HEK293 (cell line): Measurements from ENCODE around the gene AP5Z1.

Experiments used
- CTCF ChIA-PET: fragments of 350-600 bp; formaldehyde crosslinking; extraction: SDS; loops from one replicate; lab custom pipeline; 2021; ENCODE audit warnings: antibody characterized with exemption; lab: Yijun Ruan, JAX
- POLR2A ChIA-PET: fragments of 300-600 bp; formaldehyde crosslinking; extraction: SDS; loops from one replicate; lab custom pipeline; 2020; ENCODE audit warnings: antibody characterized with exemption, inconsistent platforms; lab: Yijun Ruan, JAX
- H3K27ac ChIP-seq: fragments of 200-500 bp; sonication (Bioruptor generic); 2 replicates; pipeline ENCODE4 v1.5.1; 2014; ENCODE audit warnings: low read depth, low read length, control low read depth, inconsistent platforms; ENCODE audit errors: extremely low read depth
- H3K36me3 ChIP-seq, 2 experiments: fragments of 200-500 bp in 1 of 2; sonication (Bioruptor generic) in 1 of 2; 1 replicate in 1 of 2; 2 replicates in 1 of 2; pipeline ENCODE4 v1.5.1; 2014 to 2017; ENCODE audit warnings: inconsistent platforms in 2 of 2, low read length in 2 of 2; ENCODE audit not compliant: control insufficient read depth in 2 of 2, insufficient read depth in 1 of 2
- H3K4me1 ChIP-seq: fragments of 200-500 bp; sonication (Bioruptor generic); 2 replicates; pipeline ENCODE4 v1.5.1; 2014; ENCODE audit warnings: mild to moderate bottlenecking, low read length, inconsistent platforms; ENCODE audit not compliant: control insufficient read depth, insufficient read depth
- H3K4me3 ChIP-seq: 2 replicates; pipeline ENCODE4 v1.5.1; 2011; ENCODE audit warnings: low read depth, mild to moderate bottlenecking, control low read depth, low read length, moderate library complexity
- H3K9me3 ChIP-seq: fragments of 200-500 bp; sonication (Bioruptor generic); 2 replicates; pipeline ENCODE4 v1.5.1; 2014; ENCODE audit warnings: low read depth, low read length, inconsistent platforms; ENCODE audit not compliant: control insufficient read depth, insufficient read depth
- HOXA7 ChIP-seq: sonication (generic); formaldehyde crosslinking; IDR thresholded peaks from 2 replicates; pipeline ENCODE4 v1.8.1; 2022; ENCODE audit warnings: missing genetic modification reagents, borderline replicate concordance
- PRDM6 ChIP-seq: fragments of 450-650 bp; formaldehyde crosslinking; IDR thresholded peaks from 2 replicates; pipeline ENCODE4 v1.5.1; 2017; ENCODE audit warnings: missing biosample characterization, missing genetic modification characterization
- SETDB1 ChIP-seq: IDR thresholded peaks from one replicate; pipeline ENCODE4 v1.6.1; 2017; ENCODE audit warnings: mild to moderate bottlenecking, low read length, moderate library complexity, mixed read lengths; ENCODE audit not compliant: insufficient read length
- TCF7L2 ChIP-seq: IDR thresholded peaks from 2 replicates; pipeline ENCODE4 v1.6.1; 2011; ENCODE audit warnings: low read depth, mild to moderate bottlenecking, inconsistent platforms, low read length, moderate library complexity, borderline replicate concordance
- YY1 ChIP-seq: fragments of 450-650 bp; formaldehyde crosslinking; IDR thresholded peaks from 2 replicates; pipeline ENCODE4 v1.5.1; 2018; ENCODE audit warnings: missing biosample characterization, missing genetic modification characterization
- ZBTB48 ChIP-seq: fragments of 450-650 bp; formaldehyde crosslinking; IDR thresholded peaks from 2 replicates; pipeline ENCODE4 v1.5.1; 2016; ENCODE audit warnings: missing biosample characterization, missing genetic modification characterization
- ZNF146 ChIP-seq: fragments of 450-650 bp; formaldehyde crosslinking; IDR thresholded peaks from 2 replicates; pipeline ENCODE4 v1.5.1; 2016; ENCODE audit warnings: missing biosample characterization, missing genetic modification characterization
- ZNF174 ChIP-seq: fragments of 450-650 bp; formaldehyde crosslinking; IDR thresholded peaks from 2 replicates; pipeline ENCODE4 v1.5.0; 2017; ENCODE audit warnings: missing biosample characterization, mild to moderate bottlenecking, missing genetic modification characterization
- ZNF24 ChIP-seq: fragments of 450-650 bp; formaldehyde crosslinking; IDR thresholded peaks from 2 replicates; pipeline ENCODE4 v1.5.1; 2016; ENCODE audit warnings: missing biosample characterization, missing genetic modification characterization
- ZNF292 ChIP-seq: fragments of 450-650 bp; formaldehyde crosslinking; IDR thresholded peaks from 2 replicates; pipeline ENCODE4 v1.5.1; 2016; ENCODE audit warnings: low read depth, missing biosample characterization, missing genetic modification characterization, borderline replicate concordance
- ZNF335 ChIP-seq: fragments of 450-650 bp; formaldehyde crosslinking; conservative IDR thresholded peaks from 2 replicates; pipeline ENCODE4 v1.5.1; 2016; ENCODE audit warnings: missing biosample characterization, missing genetic modification characterization
- ZNF350 ChIP-seq: fragments of 450-650 bp; formaldehyde crosslinking; IDR thresholded peaks from 2 replicates; pipeline ENCODE4 v1.5.0; 2017; ENCODE audit warnings: missing biosample characterization, mild to moderate bottlenecking, missing genetic modification characterization
- ZNF354C ChIP-seq: fragments of 450-650 bp; formaldehyde crosslinking; IDR thresholded peaks from 2 replicates; pipeline ENCODE4 v1.5.1; 2016; ENCODE audit warnings: missing biosample characterization, missing genetic modification characterization, low read depth, borderline replicate concordance
- ZNF366 ChIP-seq: fragments of 450-650 bp; formaldehyde crosslinking; conservative IDR thresholded peaks from 2 replicates; pipeline ENCODE4 v1.5.1; 2016; ENCODE audit warnings: missing biosample characterization, missing genetic modification characterization
- ZNF391 ChIP-seq: fragments of 450-650 bp; formaldehyde crosslinking; IDR thresholded peaks from 2 replicates; pipeline ENCODE4 v1.5.1; 2016; ENCODE audit warnings: low read depth, missing biosample characterization, missing genetic modification characterization, borderline replicate concordance
- ZNF394 ChIP-seq: fragments of 450-650 bp; formaldehyde crosslinking; IDR thresholded peaks from 2 replicates; pipeline ENCODE4 v1.5.1; 2016; ENCODE audit warnings: missing biosample characterization, missing genetic modification characterization, mild to moderate bottlenecking, moderate library complexity, borderline replicate concordance
- ZNF423 ChIP-seq: fragments of 450-650 bp; formaldehyde crosslinking; IDR thresholded peaks from 2 replicates; pipeline ENCODE4 v1.5.1; 2016; ENCODE audit warnings: missing biosample characterization, missing genetic modification characterization
- ZNF433 ChIP-seq: fragments of 450-650 bp; formaldehyde crosslinking; IDR thresholded peaks from 2 replicates; pipeline ENCODE4 v1.5.1; 2016; ENCODE audit warnings: missing biosample characterization, missing genetic modification characterization, low read depth
- ZNF48 ChIP-seq: fragments of 450-650 bp; formaldehyde crosslinking; IDR thresholded peaks from 2 replicates; pipeline ENCODE4 v1.5.1; 2016; ENCODE audit warnings: missing biosample characterization, missing genetic modification characterization
- ZNF510 ChIP-seq: fragments of 450-650 bp; formaldehyde crosslinking; IDR thresholded peaks from 2 replicates; pipeline ENCODE4 v1.5.1; 2018; ENCODE audit warnings: mild to moderate bottlenecking, missing genetic modification characterization, missing biosample characterization; ENCODE audit not compliant: insufficient replicate concordance
- ZNF600 ChIP-seq: fragments of 450-650 bp; formaldehyde crosslinking; IDR thresholded peaks from 2 replicates; pipeline ENCODE4 v1.5.1; 2016; ENCODE audit warnings: missing biosample characterization, missing genetic modification characterization
- ZNF621 ChIP-seq: fragments of 450-650 bp; formaldehyde crosslinking; IDR thresholded peaks from 2 replicates; pipeline ENCODE4 v1.5.1; 2017; ENCODE audit warnings: missing biosample characterization, missing genetic modification characterization
- ZNF624 ChIP-seq: fragments of 450-650 bp; formaldehyde crosslinking; IDR thresholded peaks from 2 replicates; pipeline ENCODE4 v1.5.1; 2017; ENCODE audit warnings: missing biosample characterization, missing genetic modification characterization
- ZNF658 ChIP-seq: fragments of 450-650 bp; formaldehyde crosslinking; IDR thresholded peaks from 2 replicates; pipeline ENCODE4; 2016; ENCODE audit warnings: missing biosample characterization, missing genetic modification characterization
- ZNF660 ChIP-seq: fragments of 450-650 bp; IDR thresholded peaks from 2 replicates; pipeline ENCODE4 v1.5.1; 2018; ENCODE audit warnings: missing biosample characterization, mild to moderate bottlenecking, missing genetic modification characterization
- ZNF670 ChIP-seq: fragments of 450-650 bp; formaldehyde crosslinking; IDR thresholded peaks from 2 replicates; pipeline ENCODE4 v1.5.1; 2016; ENCODE audit warnings: missing biosample characterization, missing genetic modification characterization, low read depth
- ZNF768 ChIP-seq: fragments of 450-650 bp; formaldehyde crosslinking; IDR thresholded peaks from 2 replicates; pipeline ENCODE4 v1.5.1; 2018; ENCODE audit warnings: missing biosample characterization, mild to moderate bottlenecking, missing genetic modification characterization
- ZNF776 ChIP-seq: fragments of 450-650 bp; formaldehyde crosslinking; IDR thresholded peaks from 2 replicates; pipeline ENCODE4 v1.5.0; 2017; ENCODE audit warnings: missing biosample characterization, missing genetic modification characterization, borderline replicate concordance
- ZNF791 ChIP-seq: fragments of 450-650 bp; formaldehyde crosslinking; IDR thresholded peaks from 2 replicates; pipeline ENCODE4 v1.5.1; 2016; ENCODE audit warnings: missing biosample characterization, missing genetic modification characterization
- ZNF792 ChIP-seq: fragments of 450-650 bp; formaldehyde crosslinking; IDR thresholded peaks from 2 replicates; pipeline ENCODE4 v1.5.1; 2016; ENCODE audit warnings: missing biosample characterization, missing genetic modification characterization
- ZSCAN23 ChIP-seq: fragments of 450-650 bp; formaldehyde crosslinking; IDR thresholded peaks from 2 replicates; pipeline ENCODE4 v1.5.1; 2016; ENCODE audit warnings: missing biosample characterization, missing genetic modification characterization

The AP5Z1 gene

GRCh38 chr7:4765776-4766490, 9.5 kb upstream of the AP5Z1 start (continued):
- no peak for TF ChIP-seq PRDM6 (tag by site-specific recombination)
- TF ChIP-seq ZNF776 (tag by site-specific recombination), result no peak
- no peak for TF ChIP-seq ZNF670 (tag by site-specific recombination)
- no peak for TF ChIP-seq YY1
- TF ChIP-seq ZNF791 (tag by site-specific recombination), result no peak
- no peak for TF ChIP-seq ZNF658 (tag by site-specific recombination)
- TF ChIP-seq ZNF174 (tag by site-specific recombination), result no peak
- TF ChIP-seq ZSCAN23 (tag by site-specific recombination), result no peak
- no peak for TF ChIP-seq ZNF366
- TF ChIP-seq ZNF768, result no peak

- no peak for TF ChIP-seq ZNF48 (tag by site-specific recombination)
- TF ChIP-seq ZNF391 (tag by site-specific recombination), result no peak
- TF ChIP-seq TCF7L2, result no peak
- TF ChIP-seq YY1, result no peak
- no peak for TF ChIP-seq HOXA7
- no peak for TF ChIP-seq ZNF24 (tag by site-specific recombination)
- no peak for TF ChIP-seq ZNF146 (tag by site-specific recombination)
- no peak for TF ChIP-seq ZNF394
- no peak for TF ChIP-seq ZNF792 (tag by site-specific recombination)
- no peak for TF ChIP-seq ZNF292
- no peak overlapping the region for H3K4me3 ChIP-seq
- no peaks in the 10 kb centered on the region for H3K4me1 ChIP-seq
- H3K27ac ChIP-seq, result no peak overlapping the region
- ChIA-PET POLR2A (no interaction called here), CTCF (interaction anchor here (0.6 kb wide), 1 partner anchor 10 kb away, joined by 3 read pairs; no protein-coding TSS in a partner anchor)
- no peaks in the 10 kb centered on the region for H3K9me3 ChIP-seq
- peaks cover 0 to 55% of the 10 kb centered on the region in 2 experiments; a peak in 2 of 3 replicates for H3K36me3 ChIP-seq
Measured at GRCh38 chr7:4766666-4767519, 8.5 kb upstream of the AP5Z1 start.

GRCh38 chr7:4768597-4769569, 6.5 kb upstream of the AP5Z1 start:
- Histone ChIP-seq H3K27ac (no peak overlapping the region), H3K4me3 (no peak overlapping the region), H3K36me3 (peaks cover 0 to 39% of the 10 kb centered on the region in 2 experiments; a peak in 1 of 3 replicates), H3K9me3 (no peaks in the 10 kb centered on the region), H3K4me1 (no peaks in the 10 kb centered on the region)
- TF ChIP-seq ZNF433 (tag by site-specific recombination), result no peak
- TF ChIP-seq ZNF600 (tag by site-specific recombination), result no peak
- TF ChIP-seq ZNF354C (tag by site-specific recombination), result no peak
- TF ChIP-seq ZNF48 (tag by site-specific recombination), result no peak
- no peak for TF ChIP-seq ZNF24 (tag by site-specific recombination)
- no peak for TF ChIP-seq SETDB1
- TF ChIP-seq ZNF624 (tag by site-specific recombination), result no peak
- TF ChIP-seq ZNF510 (tag by site-specific recombination), result no peak
- TF ChIP-seq ZBTB48 (tag by site-specific recombination), result no peak
- TF ChIP-seq ZNF350 (tag by site-specific recombination), result no peak
- no peak for TF ChIP-seq ZNF423 (tag by site-specific recombination)
- TF ChIP-seq ZNF660 (tag by site-specific recombination), result no peak
- no peak for TF ChIP-seq ZNF335 (tag by site-specific recombination)
- TF ChIP-seq ZNF621 (tag by site-specific recombination), result no peak
- no peak for TF ChIP-seq ZNF174 (tag by site-specific recombination)
- ChIA-PET POLR2A (no interaction called here), CTCF (no interaction called here)
